Liver (tissue), 3 donors: Measurements from ENCODE around the gene TPK1.

Source experiments
- CTCF ChIP-seq: fragments of 150-350 bp; IDR thresholded peaks from 2 replicates; pipeline ENCODE4 v1.5.1; 2017; ENCODE audit warnings: improper control_type of control experiment, low read depth, low read length; ENCODE audit not compliant: missing input control
- EGR1 ChIP-seq, 2 donors: IDR thresholded peaks; 2 replicates each; pipeline ENCODE4 v1.6.1; 2016 to 2018; ENCODE audit warnings: antibody characterized with exemption in 2 of 2, low read depth in 2 of 2
- GABPA ChIP-seq, 2 donors: IDR thresholded peaks in 1 of 2; conservative IDR thresholded peaks in 1 of 2; 2 replicates each; pipeline ENCODE4 v1.6.1; 2016; ENCODE audit warnings: antibody characterized with exemption in 2 of 2, mild to moderate bottlenecking in 1 of 2, moderate library complexity in 1 of 2
- HNF4A ChIP-seq, 2 donors: conservative IDR thresholded peaks; 2 replicates each; pipeline ENCODE4 v1.6.1; 2016; ENCODE audit warnings: antibody characterized with exemption in 2 of 2, mild to moderate bottlenecking in 2 of 2
- JUND ChIP-seq, 2 donors: IDR thresholded peaks; 2 replicates each; pipeline ENCODE4 v1.6.1; 2016; ENCODE audit warnings: antibody characterized with exemption in 2 of 2
- MAX ChIP-seq: IDR thresholded peaks from 2 replicates; pipeline ENCODE4 v1.6.1; 2016; ENCODE audit warnings: antibody characterized with exemption
- RXRA ChIP-seq, 2 donors: IDR thresholded peaks; 2 replicates each; pipeline ENCODE4 v1.6.1; 2017 to 2018; ENCODE audit warnings: antibody characterized with exemption in 2 of 2, mild to moderate bottlenecking in 1 of 2
- SP1 ChIP-seq: IDR thresholded peaks from 2 replicates; pipeline ENCODE4 v1.6.1; 2018; ENCODE audit warnings: antibody characterized with exemption, mild to moderate bottlenecking
- TAF1 ChIP-seq: conservative IDR thresholded peaks from 2 replicates; pipeline ENCODE4 v1.6.1; 2016; ENCODE audit warnings: antibody characterized with exemption, mild to moderate bottlenecking
- YY1 ChIP-seq: IDR thresholded peaks from 2 replicates; pipeline ENCODE4 v1.6.1; 2016; ENCODE audit warnings: antibody characterized with exemption, mild to moderate bottlenecking
- TF ChIP-seq, protein P1 (sequence below): IDR thresholded peaks from 2 replicates; pipeline ENCODE4 v1.6.1; 2016; ENCODE audit warnings: antibody characterized with exemption
- TF ChIP-seq, protein P2 (sequence below): IDR thresholded peaks from 2 replicates; pipeline ENCODE4 v1.6.1; 2016; ENCODE audit warnings: antibody characterized with exemption, mild to moderate bottlenecking
- TF ChIP-seq, protein P3 (sequence below): IDR thresholded peaks from 2 replicates; pipeline ENCODE4 v1.6.1; 2016; ENCODE audit warnings: antibody characterized with exemption
- donor health status: healthy.
- donor health status: healthy.

DNA sequence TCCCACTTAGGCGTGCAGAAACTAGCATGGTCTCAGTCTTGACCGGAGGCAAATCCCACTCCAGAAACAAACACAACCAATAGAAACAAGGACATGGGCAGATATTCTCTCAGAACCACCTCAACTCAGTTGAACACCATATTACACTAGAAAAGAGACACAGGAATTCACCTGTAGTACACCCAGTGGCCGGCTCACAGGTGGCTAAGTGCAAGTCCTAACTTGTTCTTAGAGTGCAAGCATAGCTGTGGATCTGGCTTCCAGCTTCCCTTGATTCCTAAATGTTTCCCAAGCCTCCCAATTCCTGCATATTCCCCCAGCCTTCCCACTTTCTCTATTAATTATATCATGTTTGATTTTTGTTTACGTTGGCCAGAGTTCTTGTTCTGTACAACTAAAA lies 164.4 kb downstream of the TPK1 start:
- TF ChIP-seq YY1 (no peak), TAF1 (no peak), CTCF (no peak), GABPA (IDR thresholded peaks at IDR 0.05 in 1 of 2, conservative IDR thresholded peaks at IDR 0.05 in 1 of 2) (no peak), MAX (no peak), RXRA (IDR thresholded peaks at IDR 0.05) (no peak), EGR1 (IDR thresholded peaks at IDR 0.05; ENCODE audit: low read depth in 2 of 2) (no peak), HNF4A (conservative IDR thresholded peaks at IDR 0.05) (no peak), SP1 (no peak), JUND (IDR thresholded peaks at IDR 0.05) (no peak)
- TF ChIP-seq, protein P1, sequence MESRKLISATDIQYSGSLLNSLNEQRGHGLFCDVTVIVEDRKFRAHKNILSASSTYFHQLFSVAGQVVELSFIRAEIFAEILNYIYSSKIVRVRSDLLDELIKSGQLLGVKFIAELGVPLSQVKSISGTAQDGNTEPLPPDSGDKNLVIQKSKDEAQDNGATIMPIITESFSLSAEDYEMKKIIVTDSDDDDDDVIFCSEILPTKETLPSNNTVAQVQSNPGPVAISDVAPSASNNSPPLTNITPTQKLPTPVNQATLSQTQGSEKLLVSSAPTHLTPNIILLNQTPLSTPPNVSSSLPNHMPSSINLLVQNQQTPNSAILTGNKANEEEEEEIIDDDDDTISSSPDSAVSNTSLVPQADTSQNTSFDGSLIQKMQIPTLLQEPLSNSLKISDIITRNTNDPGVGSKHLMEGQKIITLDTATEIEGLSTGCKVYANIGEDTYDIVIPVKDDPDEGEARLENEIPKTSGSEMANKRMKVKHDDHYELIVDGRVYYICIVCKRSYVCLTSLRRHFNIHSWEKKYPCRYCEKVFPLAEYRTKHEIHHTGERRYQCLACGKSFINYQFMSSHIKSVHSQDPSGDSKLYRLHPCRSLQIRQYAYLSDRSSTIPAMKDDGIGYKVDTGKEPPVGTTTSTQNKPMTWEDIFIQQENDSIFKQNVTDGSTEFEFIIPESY, result no peak
- TF ChIP-seq, protein P2, sequence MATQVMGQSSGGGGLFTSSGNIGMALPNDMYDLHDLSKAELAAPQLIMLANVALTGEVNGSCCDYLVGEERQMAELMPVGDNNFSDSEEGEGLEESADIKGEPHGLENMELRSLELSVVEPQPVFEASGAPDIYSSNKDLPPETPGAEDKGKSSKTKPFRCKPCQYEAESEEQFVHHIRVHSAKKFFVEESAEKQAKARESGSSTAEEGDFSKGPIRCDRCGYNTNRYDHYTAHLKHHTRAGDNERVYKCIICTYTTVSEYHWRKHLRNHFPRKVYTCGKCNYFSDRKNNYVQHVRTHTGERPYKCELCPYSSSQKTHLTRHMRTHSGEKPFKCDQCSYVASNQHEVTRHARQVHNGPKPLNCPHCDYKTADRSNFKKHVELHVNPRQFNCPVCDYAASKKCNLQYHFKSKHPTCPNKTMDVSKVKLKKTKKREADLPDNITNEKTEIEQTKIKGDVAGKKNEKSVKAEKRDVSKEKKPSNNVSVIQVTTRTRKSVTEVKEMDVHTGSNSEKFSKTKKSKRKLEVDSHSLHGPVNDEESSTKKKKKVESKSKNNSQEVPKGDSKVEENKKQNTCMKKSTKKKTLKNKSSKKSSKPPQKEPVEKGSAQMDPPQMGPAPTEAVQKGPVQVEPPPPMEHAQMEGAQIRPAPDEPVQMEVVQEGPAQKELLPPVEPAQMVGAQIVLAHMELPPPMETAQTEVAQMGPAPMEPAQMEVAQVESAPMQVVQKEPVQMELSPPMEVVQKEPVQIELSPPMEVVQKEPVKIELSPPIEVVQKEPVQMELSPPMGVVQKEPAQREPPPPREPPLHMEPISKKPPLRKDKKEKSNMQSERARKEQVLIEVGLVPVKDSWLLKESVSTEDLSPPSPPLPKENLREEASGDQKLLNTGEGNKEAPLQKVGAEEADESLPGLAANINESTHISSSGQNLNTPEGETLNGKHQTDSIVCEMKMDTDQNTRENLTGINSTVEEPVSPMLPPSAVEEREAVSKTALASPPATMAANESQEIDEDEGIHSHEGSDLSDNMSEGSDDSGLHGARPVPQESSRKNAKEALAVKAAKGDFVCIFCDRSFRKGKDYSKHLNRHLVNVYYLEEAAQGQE, result no peak
- TF ChIP-seq, protein P3, sequence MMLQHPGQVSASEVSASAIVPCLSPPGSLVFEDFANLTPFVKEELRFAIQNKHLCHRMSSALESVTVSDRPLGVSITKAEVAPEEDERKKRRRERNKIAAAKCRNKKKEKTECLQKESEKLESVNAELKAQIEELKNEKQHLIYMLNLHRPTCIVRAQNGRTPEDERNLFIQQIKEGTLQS, result no peak
